HG03139 (cell line): Measurements from ENCODE around the gene HEXA.

Source experiments
- ATAC-seq: cut with Tn5 transposase; IDR thresholded peaks from one replicate; pipeline ENCODE4 v1.9.1; 2021; ENCODE audit not compliant: unreplicated experiment

Gene HEXA

DNA sequence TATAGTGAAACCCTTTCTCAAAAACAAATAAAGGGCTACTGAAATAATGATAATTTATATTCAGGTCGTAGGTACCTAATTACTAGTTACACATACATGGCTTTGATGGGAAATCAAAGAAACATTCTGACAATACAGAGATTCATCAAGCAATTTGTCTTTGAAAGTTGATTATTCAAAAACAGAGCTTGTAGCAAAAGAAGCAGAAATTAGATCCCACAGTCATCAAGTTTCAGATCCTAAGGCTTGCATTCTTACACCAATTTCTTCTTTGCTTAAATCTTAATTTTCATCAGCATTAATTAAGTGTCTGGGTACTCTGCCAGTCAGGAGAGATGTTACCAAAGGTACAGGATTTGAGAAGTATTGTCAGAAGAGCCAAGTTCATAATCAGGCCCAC is 1.5 kb upstream of the HEXA start:
- ATAC-seq, result no peak

DNA sequence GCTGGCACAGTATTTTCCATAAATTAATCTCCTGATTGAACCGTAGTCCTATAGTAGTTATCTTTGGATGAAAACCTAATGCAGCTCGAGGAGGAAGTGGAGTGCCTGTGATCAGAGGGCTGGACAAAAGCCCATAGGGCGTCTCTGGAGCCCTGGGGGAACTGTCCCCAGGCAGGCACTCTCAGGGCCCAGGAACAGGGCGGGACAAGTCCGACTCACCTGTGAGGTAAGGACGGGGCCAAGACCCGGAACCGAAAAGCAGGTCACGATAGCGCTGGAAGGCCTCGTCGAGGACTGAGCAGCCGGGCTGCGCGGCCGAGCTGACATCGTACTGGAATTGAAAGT is 341 bp downstream of the HEXA start:
- peak; percentile 32 for ATAC-seq

DNA sequence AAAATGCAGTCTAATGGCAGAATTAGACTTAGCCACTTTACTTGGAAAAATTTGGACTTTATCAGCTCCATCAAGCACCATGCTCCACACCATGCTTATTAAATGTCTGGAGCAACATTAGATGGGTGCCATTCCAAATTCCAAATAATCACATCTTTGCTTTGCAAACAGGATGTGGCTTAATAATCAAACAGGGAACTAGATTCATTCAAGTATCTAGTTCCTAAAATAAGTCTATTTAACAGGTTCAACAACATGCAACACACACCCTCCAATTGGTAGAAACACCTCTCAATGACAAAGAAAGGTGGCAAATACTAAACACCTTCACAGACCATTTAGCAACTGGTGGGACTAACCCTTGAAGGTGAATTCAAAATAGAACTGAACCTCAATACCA is 3.5 kb downstream of the HEXA start:
- no peak for ATAC-seq

DNA sequence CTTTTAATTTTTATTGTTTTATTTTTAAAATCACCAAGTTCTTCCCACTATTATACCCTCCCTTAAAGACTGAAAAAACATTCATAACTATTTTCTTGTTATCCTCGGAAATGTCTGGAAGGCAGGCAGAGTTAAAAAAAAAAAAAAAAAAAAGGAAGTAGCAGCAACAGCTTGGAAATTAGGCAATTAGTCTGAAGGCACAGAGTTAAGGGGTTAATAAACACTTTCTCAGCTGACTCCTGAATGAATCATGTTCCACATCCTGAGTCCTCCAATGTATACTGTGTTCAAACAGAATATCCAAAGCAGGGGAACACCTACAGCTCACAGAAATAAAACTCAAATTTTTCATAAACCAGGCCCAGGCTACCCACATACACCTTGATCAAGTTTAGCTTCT is 5.8 kb downstream of the HEXA start:
- no peak for ATAC-seq

DNA sequence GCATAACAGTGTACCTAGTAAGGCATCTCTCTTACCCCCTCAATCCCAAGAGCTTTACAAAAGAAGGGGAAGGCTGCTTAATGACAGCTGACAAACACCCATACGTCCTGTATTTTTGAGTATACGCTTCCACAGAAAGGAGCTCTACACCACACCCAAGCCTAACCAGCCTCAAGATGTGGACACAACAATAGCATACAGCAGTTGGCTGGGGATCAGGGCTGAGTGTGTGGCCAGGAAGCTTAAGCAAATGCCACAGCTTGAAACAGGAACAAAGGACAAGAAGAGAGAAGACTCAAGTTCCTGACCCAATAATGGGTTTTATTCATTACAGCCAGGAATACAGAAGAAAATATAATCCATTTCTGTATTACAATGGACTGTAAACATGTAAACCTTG is 6.9 kb downstream of the HEXA start:
- no peak for ATAC-seq

DNA sequence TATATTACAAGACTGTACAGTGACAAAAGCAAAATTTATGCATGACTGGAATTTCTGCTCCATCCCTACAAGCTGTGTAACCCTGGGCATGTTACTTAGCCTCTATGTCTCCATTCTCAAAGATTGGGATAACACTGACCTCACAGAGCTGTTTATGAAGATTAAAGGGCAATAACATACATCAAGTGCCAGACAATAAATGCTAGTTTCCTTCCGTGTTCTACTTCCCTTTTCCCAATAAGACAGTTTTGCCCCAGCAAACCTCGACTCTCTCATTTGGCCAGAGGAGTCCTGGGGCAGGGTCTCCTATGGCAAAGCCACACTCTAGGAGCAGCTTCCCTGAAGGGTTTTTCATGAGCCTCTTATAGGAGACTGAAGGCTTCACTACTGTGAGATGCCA is 7.5 kb downstream of the HEXA start:
- ATAC-seq, result no peak

DNA sequence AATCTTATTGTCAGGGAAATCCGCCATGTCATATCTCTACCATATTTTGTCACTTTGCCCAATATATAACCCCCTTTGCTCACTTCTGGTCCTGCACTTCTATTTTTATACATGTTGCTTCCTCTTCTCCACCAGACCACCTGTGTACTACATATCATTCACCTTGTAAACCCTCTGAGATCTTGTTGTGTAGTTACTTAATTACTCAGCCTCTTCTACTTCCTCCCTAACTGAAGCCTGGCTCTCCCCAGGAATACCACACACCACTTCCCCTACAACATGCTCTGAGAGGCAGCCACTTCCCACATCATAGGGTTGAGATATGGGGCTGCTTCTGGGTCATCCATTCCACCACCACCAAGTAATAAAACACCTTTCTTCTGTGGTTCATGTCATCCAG is 10.0 kb downstream of the HEXA start:
- ATAC-seq, result peak; percentile 92

DNA sequence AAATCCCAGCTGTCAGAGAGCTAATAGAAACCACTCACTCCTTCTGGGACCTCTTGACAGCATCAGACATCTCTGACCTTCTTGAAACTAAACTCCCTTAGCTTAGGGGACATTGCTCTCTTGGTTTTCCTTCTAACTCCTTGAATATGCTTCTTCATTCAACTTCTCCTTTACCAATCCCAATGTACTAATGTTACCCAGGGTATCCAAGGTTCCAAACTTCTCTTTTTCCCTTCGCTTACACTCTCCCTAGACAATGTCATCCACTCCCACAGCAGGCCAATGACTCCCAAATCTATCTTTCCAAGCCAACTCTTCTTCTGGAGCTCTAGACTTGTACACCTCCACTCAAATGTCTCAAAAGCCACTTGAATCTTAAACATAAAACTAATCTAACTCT is 14.6 kb downstream of the HEXA start:
- ATAC-seq, result no peak

DNA sequence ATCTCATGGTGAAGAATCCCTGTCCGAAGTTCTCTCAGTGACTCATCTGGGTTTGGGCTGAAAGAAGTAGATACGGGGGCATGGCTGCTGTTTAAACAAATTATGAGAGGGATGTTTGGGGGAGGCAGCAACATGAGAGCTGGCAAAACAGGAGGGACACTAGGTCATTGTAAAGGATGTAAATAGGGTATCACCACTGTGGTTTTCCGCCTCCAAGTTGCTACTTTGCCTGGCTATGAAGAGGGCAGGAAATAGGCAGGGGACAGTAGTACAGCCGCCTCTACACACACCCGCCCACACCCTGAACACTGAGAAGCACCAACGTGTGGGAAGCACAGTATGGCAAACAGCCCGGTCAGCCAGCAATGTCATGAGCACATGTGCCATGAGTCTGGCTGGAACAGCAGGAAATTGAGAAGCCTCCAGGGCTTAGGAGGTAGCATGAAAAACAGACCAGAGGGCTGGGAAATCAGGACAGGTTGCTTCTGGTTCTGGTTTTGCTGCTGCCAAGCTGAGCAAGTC is 17.1 kb downstream of the HEXA start:
- ATAC-seq, result no peak

DNA sequence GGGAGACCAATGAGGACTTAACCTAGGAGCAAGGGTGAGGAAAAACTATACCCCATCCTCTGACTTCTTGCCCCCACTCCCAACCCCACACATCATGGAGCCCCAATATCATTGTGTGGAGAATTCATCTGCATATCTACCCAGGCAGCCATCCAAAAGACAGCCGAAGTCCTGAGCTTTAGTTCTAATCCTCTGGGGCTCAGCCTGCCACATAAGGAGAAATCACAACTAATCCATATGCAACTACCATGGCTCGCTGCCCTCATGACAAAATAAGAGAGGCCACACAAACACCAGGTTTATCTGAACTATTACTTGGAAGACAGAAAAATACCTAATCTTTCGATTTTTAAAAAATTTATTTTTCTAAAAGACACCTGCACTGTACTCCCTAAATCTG is 17.7 kb downstream of the HEXA start:
- no peak for ATAC-seq

DNA sequence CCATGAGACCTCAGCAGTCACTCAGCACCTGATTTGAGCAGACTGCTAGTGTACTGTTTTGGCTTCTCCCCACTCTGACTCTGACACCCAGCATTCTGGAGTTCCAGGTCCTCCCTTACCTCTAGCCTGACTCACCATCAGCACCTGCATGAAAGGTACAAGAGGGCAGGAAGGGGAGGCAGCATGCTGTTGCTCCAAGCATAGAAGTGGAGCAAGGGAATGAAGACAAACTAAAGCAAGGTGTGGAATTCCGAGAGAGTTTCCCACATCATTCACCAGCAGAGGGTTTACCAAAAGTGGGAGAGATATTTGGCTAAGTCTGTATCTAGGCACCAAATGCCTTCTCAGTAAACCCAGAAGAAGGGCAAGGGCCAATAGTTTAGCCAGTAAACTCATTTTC is 21.3 kb downstream of the HEXA start:
- ATAC-seq, result no peak

DNA sequence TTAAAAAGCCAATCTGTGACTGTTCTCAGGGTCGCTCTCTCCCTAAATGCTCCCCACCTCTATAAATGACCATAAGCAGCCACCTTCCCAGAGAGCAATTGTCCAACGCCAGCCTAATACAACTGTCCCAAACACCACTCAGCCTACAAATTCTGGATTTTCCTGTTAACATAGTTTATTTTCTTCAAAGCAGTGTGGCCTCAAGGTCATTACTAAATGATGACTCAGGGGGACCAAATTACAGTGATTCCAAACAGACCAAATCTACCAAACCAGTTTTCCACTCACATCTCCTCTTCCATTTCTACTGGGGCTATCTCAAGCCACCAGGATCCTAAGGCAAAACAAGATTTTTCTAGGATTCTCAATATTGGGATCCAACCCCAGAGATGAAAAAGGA is 22.5 kb downstream of the HEXA start:
- ATAC-seq, result no peak

DNA sequence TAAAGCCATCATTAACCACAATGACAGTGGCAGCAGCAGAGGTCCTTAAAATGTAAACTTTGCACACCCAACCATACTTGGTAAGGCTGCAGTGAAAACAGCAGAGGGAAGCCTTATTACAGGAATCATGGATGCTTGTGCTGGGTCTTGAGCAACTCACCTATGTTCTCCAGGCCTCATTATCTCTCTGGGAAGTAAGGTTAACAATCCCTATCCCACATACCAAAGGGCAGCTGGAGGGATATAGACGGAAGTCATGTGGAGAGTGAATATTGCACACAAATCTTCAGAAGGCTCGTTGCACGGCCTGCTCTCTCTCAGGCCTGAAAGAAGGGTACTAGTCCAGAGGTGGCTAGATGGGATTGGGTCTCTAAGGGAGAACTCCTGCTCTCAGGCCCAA is 30.0 kb downstream of the HEXA start:
- ATAC-seq, result no peak

DNA sequence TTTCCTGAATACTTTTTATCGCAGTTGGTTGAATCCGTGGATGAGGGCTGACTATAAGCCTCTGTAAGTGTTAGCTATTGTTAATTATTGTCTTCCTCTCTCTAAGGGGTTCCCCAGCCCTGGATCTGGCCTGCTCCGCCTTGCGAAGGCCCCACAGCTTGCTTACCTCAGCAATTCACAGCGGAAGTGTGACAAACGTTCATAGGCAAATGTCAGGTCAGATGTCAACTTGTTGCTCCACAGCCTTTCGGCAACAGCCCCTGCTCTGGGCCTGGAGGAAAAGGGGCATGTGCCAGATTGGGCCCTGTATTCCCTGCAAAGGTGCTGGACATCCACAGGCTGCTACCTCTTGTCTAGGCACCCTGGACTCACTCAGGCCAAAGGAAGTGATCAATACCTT is 30.5 kb downstream of the HEXA start:
- ATAC-seq, result no peak

DNA sequence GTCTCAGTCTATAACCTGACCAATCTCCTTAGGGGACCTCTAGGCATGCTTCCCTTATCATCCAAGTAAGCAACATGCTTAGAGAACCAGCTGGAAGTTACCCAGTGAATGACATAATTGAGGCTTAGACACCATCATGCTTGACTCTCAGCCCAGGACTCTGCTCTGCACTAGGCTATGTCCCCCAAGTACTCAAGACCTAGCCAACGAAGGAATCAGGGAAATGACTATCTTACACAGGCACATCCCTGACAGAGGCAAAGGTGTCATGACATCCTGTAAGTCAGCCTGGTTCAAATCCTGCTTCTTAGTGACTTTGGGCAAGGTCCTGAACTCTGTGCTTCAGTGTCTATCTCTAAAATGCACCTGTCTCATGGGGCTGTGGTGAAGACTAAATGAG is 31.2 kb downstream of the HEXA start:
- ATAC-seq, result no peak

DNA sequence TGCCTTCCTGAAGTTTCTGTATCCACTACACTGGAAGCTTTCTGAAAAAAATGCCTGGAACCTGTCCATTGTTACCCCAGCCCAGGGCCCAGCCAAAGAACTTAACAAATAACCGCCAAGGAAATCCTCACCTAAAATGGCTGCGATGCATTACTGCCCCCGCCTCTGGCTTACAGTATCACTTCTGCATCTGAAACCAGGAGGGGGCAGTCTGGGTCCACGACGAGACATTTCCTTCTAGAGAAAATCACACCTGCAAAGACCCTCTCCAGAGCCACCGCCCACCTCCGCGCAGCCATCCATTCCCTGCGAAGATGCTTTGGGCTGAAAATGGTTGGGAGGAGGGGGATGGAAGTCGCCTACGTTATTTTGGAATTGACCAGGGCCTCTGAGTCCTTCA is 33.4 kb downstream of the HEXA start:
- ATAC-seq, result no peak

DNA sequence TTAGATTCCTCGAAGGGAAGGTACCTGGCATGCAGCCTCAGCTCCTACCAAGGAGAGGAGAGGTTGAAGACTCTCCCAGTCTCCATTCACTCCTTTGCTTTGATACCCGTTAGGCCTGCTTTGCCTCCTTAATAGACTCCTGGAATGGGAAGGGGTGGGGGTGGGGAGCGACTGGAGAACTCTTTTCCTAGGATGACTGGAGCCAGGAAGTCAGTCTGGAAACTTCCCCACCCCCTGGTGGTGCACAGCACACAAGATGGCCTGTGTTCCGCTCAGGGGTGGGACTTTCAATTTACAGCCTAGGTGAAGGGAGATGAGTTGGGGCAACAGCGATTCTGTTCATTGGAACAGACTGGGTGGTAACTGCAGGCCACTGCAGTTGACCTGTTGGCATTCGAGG is 34.5 kb downstream of the HEXA start:
- ATAC-seq, result no peak

DNA sequence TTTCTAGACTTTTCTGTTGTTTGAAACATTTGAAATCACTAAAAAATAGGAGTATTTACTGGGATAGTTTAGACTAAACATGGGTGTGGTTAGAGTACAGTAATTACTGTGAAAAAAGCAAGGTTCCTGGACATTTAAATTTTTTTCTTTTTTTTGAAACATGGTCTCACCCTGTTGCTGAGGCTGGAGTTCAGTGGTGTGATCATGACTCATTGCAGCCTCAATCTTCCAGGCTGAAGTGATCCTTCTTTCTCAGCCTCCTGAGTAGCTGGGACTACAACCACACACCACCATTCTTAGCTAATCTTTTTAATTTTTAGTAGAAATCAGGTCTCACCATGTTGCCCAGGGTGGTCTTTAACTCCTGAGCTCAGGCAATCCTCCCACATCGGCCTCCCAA is 35.4 kb downstream of the HEXA start:
- no peak for ATAC-seq

DNA sequence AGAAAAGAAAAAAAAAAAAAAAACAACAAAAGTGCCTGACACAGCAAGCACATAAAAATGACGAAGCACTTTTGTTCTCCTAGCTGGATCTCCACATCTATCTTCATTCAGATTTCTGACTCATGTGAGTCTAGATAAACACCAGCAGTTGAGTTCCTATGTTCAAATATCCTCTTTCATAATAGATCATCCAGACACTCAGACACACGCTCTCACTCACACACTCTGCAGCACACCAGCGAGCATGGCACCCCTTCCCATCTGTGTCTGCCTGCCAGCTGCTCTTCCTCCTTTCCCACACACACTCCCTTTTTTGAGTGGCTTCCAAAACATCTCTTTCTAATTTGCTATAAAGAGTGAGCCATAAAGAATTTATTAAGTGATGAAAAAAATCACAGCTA is 36.0 kb downstream of the HEXA start:
- no peak for ATAC-seq

DNA sequence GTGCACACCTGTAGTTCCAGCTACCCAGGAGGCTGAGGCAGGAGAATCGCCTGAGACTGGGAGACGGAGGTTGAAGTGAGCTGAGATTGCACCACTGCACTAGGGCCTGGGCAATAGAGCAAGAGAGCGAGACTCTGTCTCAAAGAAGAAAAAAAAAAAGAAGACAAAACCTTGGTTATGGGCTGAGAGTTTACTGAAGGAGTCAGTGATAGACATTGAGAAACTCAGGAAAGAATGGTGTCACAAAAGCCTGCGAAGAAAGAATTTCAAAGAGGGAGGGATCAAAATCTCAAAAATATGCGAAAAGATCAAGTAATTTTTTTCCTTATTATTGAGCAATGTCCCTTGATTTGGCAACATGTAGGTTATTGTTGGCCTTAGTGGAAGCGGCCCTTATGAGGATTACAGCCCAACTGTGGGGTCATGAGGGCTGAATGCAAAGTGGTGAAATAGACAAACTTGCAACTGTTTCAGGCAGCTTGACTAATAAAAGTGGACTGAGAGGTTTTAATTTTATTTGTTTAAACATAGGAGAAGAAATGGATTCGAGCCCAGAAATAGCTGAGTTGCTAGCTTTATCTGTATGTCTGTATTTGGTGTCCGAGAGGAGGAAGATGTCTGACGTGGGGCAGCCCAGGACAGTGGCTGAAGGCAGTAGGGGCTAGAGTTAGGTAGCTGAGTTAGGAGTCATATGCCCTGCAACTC is 37.0 kb downstream of the HEXA start:
- ATAC-seq, result no peak

DNA sequence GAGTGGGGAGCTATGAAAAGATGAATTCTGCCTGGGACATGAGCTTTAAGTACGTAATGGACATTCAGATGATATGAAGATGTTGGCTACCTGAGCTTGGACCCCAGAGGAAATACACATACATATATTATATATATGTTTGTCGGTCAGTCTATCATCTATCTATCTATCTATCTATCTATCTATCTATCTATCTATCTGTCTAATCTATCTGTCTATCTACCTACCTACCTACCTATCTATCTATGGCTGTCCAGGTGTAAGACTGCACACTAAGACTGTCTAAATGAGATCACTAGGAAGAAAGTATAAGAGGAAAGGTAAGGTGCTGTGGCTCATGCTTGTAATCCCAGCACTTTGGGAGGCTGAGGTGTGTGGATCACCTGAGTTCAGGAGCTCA is 37.7 kb downstream of the HEXA start:
- no peak for ATAC-seq

DNA sequence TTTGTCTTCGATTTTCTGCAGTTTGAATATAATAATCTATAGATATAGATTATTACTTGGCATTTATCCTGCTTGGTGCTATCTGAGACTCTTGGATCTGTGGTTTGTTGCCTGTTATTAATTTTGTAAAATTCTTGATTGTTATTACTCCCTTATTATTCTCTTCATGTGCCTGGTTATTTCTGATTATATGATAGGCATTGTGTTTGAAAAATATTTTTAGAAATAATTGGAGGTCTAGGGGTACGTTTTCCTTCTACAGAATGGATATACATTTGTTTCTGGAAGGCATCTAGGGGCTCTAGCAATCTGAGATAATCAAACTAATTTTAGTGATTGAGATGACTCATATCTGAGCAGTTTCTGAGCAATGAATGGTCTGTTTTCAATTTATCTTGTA is 41.0 kb downstream of the HEXA start:
- ATAC-seq, result no peak

DNA sequence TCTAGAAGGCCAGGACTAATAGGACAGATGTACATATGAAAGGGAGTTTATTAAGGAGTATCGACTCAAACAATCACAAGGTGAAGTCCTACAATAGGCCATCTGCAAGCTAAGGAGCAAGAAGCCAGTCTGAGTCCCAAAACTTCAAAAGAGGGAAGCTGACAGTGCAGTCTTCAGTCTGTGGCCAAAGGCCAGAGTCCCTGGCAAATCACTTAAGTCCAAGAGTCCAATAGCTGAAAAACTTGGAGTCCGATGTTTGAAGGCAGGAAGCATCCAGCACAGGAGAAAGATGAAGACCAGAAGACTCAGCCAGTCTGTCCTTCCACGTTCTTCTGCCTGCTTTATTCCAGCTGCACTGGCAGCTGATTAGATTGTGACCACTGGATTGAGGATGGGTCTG is 44.8 kb downstream of the HEXA start:
- no peak for ATAC-seq

DNA sequence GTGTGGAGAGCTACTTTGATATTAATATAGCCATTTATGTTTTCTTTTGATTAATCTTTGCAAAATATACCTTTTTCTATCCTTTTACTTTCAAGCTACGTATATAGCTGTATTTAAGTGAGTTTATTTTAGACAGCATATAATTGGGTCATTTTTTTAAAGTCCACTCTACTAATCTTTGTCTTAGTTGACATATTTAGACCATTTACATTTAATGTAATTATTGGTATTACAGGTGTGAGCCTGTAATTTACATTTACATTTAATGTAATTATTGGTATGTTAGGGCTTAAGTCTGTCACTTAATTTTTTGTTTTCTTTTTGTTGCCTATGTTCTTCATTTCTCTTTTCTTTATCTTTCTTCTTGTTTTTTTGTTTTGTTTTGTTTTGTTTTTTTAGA is 52.1 kb downstream of the HEXA start:
- no peak for ATAC-seq
